Measurements from ENCODE around the gene RND2.
A peak's percentile ranks its signal among the peaks of the same experiment; 100 is the strongest.
"Not testable (repeated sequence)": the region's sequence is repeated elsewhere in the genome, so short reads cannot be mapped to it uniquely, and the experiment has no call there.

RND2 gene

GRCh38 chr17:43024407-43025289, at the start of gene RND2:
Gene RND2, plus strand, starts transcription at chr17:43025231. Its CDS starts 117 bp downstream, at chr17:43025348.
- DNase-seq: peak; percentile 96

GRCh38 chr17:42975265-42975664, 49.8 kb upstream of the RND2 start:
- DNase-seq: no peak

- not testable (repeated sequence) for DNase-seq
Measured at GRCh38 chr17:42975701-42976100, 49.3 kb upstream of the RND2 start.

- peak; percentile 77 for DNase-seq
Measured at GRCh38 chr17:42979511-42980273, 45.3 kb upstream of the RND2 start, which contains the start of gene PTGES3L. Gene PTGES3L, minus strand, starts transcription at chr17:42980080. Its CDS starts 27 bp downstream, at chr17:42980053.

GRCh38 chr17:42980274-42980765, 44.7 kb upstream of the RND2 start, which contains the start of gene RUNDC1:
Gene RUNDC1, plus strand, starts transcription at chr17:42980565. Its CDS starts 12 bp downstream, at chr17:42980577.
- DNase-seq: peak; percentile 93

- DNase-seq: peak; percentile 42
Measured at GRCh38 chr17:42980766-42981397, 44.1 kb upstream of the RND2 start.

- DNase-seq: no peak
Measured at GRCh38 chr17:42982266-42982665, 42.8 kb upstream of the RND2 start.

GRCh38 chr17:42985225-42985624, 39.8 kb upstream of the RND2 start:
- DNase-seq: no peak

GRCh38 chr17:42989141-42989540, 35.9 kb upstream of the RND2 start:
- no peak for DNase-seq

- DNase-seq: no peak
Measured at GRCh38 chr17:42989726-42990652, 35.0 kb upstream of the RND2 start.

- no peak for DNase-seq
Measured at GRCh38 chr17:42991471-42991870, 33.6 kb upstream of the RND2 start.

GRCh38 chr17:42992872-42993271, 32.2 kb upstream of the RND2 start:
- no peak for DNase-seq

GRCh38 chr17:42993913-42994312, 31.1 kb upstream of the RND2 start:
- not testable (repeated sequence) for DNase-seq

GRCh38 chr17:42997390-42997983, 27.5 kb upstream of the RND2 start:
- DNase-seq: no peak

GRCh38 chr17:42997984-42998938, 26.8 kb upstream of the RND2 start, which contains the start of gene RPL27:
Gene RPL27, plus strand, starts transcription at chr17:42998419. Its CDS starts 332 bp downstream, at chr17:42998751.
- DNase-seq: peak; percentile 100

GRCh38 chr17:42999003-42999525, 26.0 kb upstream of the RND2 start:
- no peak for DNase-seq

GRCh38 chr17:43000894-43001293, 24.1 kb upstream of the RND2 start:
- not testable (repeated sequence) for DNase-seq

- no peak for DNase-seq
Measured at GRCh38 chr17:43003542-43004172, 21.4 kb upstream of the RND2 start.

All from femur (tissue), 1 donor.